Measurements from ENCODE around the gene GRM5.

- TF ChIP-seq POLR2A (IDR thresholded peaks at IDR 0.05) (no peak), POLR2AphosphoS5 (IDR thresholded peaks at IDR 0.05) (no peak), CTCF (IDR thresholded peaks at IDR 0.05) (no peak)
Observed at GRCh38 chr11:88619071-88619425, 446.7 kb downstream of the GRM5 start.

All from stomach (tissue), 4 donors.